ENCODE results near the gene VEPH1.

The VEPH1 gene

DNA sequence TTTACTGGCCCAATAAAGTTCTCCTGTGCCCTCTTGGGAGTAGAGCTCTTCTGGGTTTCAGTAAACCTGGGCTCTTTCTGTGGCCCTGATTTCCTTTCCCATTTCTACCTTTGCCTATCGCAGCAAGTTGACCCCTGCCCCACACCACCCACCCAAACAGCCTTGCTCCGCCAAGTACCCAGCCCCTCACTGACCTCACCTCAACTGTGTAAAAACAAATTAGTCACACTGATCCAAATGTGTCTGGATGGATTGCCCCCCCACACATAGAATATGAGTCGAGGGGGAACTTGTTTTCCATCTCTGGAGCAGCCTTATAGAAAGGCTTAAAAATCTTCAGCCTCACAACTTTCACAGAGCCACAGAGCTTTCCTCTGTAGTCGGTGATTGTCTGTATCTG is 28.6 kb upstream of the VEPH1 start:
- in situ Hi-C loops (cut with HindIII; ENCODE audit: low sequenced_read_pairs), result no loop called here
- DNase-seq (ENCODE audit: low read depth, low spot score), result peak; percentile 31
- peak overlapping the region; percentile 28 for H3K4me3 ChIP-seq (ENCODE audit: low read depth, low read length)
- TF ChIP-seq, protein P1, sequence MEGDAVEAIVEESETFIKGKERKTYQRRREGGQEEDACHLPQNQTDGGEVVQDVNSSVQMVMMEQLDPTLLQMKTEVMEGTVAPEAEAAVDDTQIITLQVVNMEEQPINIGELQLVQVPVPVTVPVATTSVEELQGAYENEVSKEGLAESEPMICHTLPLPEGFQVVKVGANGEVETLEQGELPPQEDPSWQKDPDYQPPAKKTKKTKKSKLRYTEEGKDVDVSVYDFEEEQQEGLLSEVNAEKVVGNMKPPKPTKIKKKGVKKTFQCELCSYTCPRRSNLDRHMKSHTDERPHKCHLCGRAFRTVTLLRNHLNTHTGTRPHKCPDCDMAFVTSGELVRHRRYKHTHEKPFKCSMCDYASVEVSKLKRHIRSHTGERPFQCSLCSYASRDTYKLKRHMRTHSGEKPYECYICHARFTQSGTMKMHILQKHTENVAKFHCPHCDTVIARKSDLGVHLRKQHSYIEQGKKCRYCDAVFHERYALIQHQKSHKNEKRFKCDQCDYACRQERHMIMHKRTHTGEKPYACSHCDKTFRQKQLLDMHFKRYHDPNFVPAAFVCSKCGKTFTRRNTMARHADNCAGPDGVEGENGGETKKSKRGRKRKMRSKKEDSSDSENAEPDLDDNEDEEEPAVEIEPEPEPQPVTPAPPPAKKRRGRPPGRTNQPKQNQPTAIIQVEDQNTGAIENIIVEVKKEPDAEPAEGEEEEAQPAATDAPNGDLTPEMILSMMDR (IDR thresholded peaks at IDR 0.05; ENCODE audit: low read depth, low read length), result no peak

DNA sequence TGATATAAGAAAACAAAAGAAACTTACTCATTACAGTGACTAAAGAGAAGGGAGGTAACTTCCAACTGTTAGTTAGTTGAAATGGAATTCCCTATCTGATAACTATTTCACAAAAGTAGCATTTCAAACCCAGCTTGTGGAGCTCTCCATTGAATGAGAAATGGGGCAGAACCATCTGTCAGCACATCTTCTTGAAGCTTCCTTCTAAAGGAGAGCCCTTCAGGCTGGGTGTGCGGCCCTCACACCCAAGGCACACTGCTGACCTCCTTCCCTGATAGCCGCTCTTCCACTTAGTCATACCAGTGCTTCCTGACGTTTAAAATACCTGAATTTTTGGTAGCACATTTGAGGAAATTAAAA is 28.1 kb upstream of the VEPH1 start:
- TF ChIP-seq, protein P1 (IDR thresholded peaks at IDR 0.05; ENCODE audit: low read depth, low read length), result no peak
- in situ Hi-C loops (cut with HindIII; ENCODE audit: low sequenced_read_pairs), result no loop called here
- no peak overlapping the region for H3K4me3 ChIP-seq (ENCODE audit: low read depth, low read length)

DNA sequence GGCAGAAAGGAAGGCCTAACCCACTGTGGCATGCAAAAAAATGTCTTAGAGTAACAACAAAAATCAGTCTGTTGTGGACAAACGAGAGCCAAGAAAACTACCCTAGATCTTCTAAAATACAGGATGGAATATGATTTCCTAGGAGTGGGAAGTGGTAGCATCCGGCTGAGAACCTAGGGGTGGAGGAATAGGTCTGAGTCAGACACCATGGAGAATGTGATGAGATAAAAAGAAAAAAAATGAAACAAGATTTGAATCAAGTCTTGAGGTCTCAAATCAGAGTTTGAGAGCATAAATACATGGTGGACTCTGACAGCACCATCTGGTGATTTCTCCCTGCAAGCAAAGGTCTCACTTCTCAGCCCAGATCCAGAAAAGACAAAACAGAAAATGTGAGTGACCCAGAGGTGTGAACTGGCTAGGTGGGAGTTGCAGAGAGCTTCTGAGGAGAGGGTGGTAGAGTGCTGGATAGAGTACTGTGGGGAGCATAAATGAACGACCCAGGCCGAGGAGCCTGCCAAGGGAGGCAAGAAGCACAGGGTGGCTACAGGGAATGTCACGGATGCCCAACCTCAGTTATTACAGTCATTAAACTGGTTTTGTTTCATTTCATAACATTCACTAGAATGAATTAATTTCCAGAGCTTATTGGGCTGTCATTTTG is 27.6 kb upstream of the VEPH1 start:
- in situ Hi-C loops (cut with HindIII; ENCODE audit: low sequenced_read_pairs), result no loop called here
- H3K4me3 ChIP-seq (ENCODE audit: low read depth, low read length), result no peak overlapping the region
- TF ChIP-seq, protein P1 (IDR thresholded peaks at IDR 0.05; ENCODE audit: low read depth, low read length), result no peak
- DNase-seq (ENCODE audit: low read depth, low spot score), result peak; percentile 45

More for the DNA sequence above, 28.1 kb upstream of the VEPH1 start:
- DNase-seq (ENCODE audit: low read depth, low spot score), result peak; percentile 39

DNA sequence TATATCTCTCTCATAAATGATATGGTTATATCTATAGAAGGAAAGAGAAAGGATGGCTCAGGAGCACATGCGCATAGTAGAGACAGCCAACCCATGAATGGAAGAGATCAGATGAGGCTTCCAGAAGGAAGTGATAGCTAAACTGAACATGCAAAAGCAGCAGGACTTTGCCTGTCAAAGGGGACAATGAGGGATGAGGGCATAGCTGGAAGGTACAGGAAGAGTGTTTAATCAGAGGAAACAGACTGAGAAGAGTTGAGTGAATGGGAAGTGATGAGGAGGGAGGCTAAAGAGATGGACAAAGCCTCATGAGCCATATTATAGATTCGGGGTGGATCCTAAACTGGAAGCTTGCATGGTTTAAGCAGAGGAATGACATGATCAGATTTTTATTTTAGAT is 26.5 kb upstream of the VEPH1 start:
- in situ Hi-C loops (cut with HindIII; ENCODE audit: low sequenced_read_pairs), result no loop called here
- DNase-seq (ENCODE audit: low read depth, low spot score), result no peak
- no peak overlapping the region for H3K4me3 ChIP-seq (ENCODE audit: low read depth, low read length)

DNA sequence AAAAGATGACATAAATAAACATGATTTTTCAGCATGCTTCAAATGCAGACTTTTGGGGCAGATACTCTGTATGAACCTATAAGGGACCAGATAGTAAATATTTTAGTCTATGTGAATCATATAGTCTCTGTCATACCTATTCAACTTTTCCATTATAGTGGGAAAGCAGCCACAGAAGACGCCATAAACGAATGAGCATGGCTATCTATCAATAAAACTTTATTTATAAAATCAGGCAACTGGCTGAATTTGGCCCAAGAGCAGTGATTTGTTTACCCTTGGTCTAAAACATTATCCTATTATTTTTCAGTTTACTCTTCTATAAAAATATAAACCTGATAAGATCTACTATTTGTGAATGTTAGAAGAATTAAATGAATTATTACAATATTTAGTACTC is 25.9 kb upstream of the VEPH1 start:
- in situ Hi-C loops (cut with HindIII; ENCODE audit: low sequenced_read_pairs), result no loop called here
- DNase-seq (ENCODE audit: low read depth, low spot score), result no peak
- H3K4me3 ChIP-seq (ENCODE audit: low read depth, low read length), result no peak overlapping the region
- TF ChIP-seq, protein P1 (IDR thresholded peaks at IDR 0.05; ENCODE audit: low read depth, low read length), result no peak

More for the DNA sequence above, 26.5 kb upstream of the VEPH1 start:
- TF ChIP-seq, protein P1 (IDR thresholded peaks at IDR 0.05; ENCODE audit: low read depth, low read length), result no peak

DNA sequence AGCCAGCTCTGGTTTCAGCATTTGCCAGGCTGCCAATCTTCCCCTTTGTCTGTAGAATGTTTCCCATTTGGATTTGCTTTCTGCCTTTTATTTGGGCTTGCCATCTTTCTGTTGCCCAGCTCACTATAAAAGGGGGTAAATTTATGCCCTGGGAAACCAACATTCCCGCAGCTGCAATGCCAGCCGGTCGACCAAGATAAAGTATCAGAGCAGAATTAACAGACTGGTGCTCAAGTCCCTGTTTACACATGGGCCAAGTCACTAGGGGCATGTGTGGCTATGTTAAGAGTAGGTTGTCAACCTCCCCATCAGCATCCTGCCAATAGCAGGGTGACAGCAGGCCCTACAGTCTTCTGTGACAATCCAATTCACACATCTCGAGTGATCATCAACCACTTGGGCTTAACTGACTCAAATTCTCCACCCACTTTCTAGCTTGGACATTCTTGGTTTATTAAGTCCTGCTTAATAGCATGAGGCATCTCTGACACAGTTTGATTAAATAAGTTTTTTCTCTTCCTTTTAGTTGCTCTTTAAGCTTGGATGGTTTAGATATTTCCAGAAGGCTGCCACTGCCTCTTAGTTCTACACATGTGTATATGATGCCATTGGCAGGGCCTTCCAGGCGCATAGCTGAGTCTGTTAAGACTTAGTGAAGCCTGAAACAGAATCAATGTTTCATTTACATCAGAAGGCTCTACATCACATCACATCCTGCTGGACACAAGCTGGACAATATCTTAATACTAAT is 24.1 kb upstream of the VEPH1 start:
- TF ChIP-seq, protein P1 (IDR thresholded peaks at IDR 0.05; ENCODE audit: low read depth, low read length), result no peak
- no peak overlapping the region for H3K4me3 ChIP-seq (ENCODE audit: low read depth, low read length)
- in situ Hi-C loops (cut with HindIII; ENCODE audit: low sequenced_read_pairs), result no loop called here
- DNase-seq (ENCODE audit: low read depth, low spot score), result peak; percentile 39

Measured in astrocyte of the spinal cord (primary cell).